A549 (cell line): ENCODE measurements around the gene HK1. TPM values are rescaled to one million over a fixed set of nuclear protein-coding genes. Genes with fewer than 3 reads are reported as not detected.

Experiments
- ATAC-seq, 2 experiments: fragments of 200-7000 bp in 1 of 2; fragments of >200 bp in 1 of 2; cut with Nextera tagmentation in 1 of 2; cut with Tn5 transposase in 1 of 2; 3 replicates each; pipeline versions ENCODE4 v1.8.0 to v1.9.1; 2018 to 2020; ENCODE audit warnings: mild to moderate bottlenecking in 1 of 2, moderate library complexity in 1 of 2
- CTCF ChIA-PET: fragments of 300-600 bp; sonication (Branson Sonifier 250); formaldehyde crosslinking; extraction: SDS; loops from one replicate; lab custom pipeline; 2021; ENCODE audit warnings: antibody characterized with exemption, inconsistent platforms; lab: Yijun Ruan, JAX
- POLR2A ChIA-PET: fragments of 350-600 bp; formaldehyde crosslinking; extraction: SDS; loops from one replicate; lab custom pipeline; 2021; ENCODE audit warnings: antibody characterized with exemption, inconsistent platforms; lab: Yijun Ruan, JAX
- DNase-seq, 2 experiments: peaks; one replicate each; pipeline versions ENCODE4 v3.0.0 to v3.0.0-alpha.2; 2011 to 2016; ENCODE audit warnings: low read depth in 1 of 2, low spot score in 1 of 2
- FAIRE-seq: peaks from 2 replicates; lab custom pipeline; 2011; peaks lifted over from hg19 to GRCh38; lab: Jason Lieb, UNC
- H3K27ac ChIP-seq, 2 experiments: fragments of >200 bp; sonication (Bioruptor Twin); formaldehyde crosslinking; 3 replicates each; pipeline ENCODE4 v1.5.1; 2016 to 2017
- H3K4me1 ChIP-seq: fragments of >200 bp; sonication (Bioruptor Twin); formaldehyde crosslinking; 3 replicates; pipeline ENCODE4 v1.6.1; 2016
- H3K4me2 ChIP-seq: fragments of >200 bp; sonication (Bioruptor Twin); formaldehyde crosslinking; 3 replicates; pipeline ENCODE4 v1.6.1; 2016
- H3K4me3 ChIP-seq: fragments of >200 bp; sonication (Bioruptor Twin); formaldehyde crosslinking; 3 replicates; pipeline ENCODE4 v1.5.1; 2016
- H3K9me3 ChIP-seq: fragments of >200 bp; sonication (Bioruptor Twin); formaldehyde crosslinking; 3 replicates; pipeline ENCODE4 v1.6.1; 2016
- BCL3 ChIP-seq: fragments of >200 bp; sonication (Bioruptor Twin); formaldehyde crosslinking; IDR thresholded peaks from 3 replicates; pipeline ENCODE4 v1.6.1; 2016
- CEBPB ChIP-seq, 2 experiments: fragments of >200 bp in 1 of 2; sonication (Bioruptor Twin) in 1 of 2; formaldehyde crosslinking in 1 of 2; IDR thresholded peaks; 2 replicates each; pipeline ENCODE4 v1.6.1; 2012 to 2016
- CHD4 ChIP-seq: fragments of 200-600 bp; sonication (generic); IDR thresholded peaks from 2 replicates; pipeline ENCODE4 v1.6.1; 2016; ENCODE audit warnings: antibody characterized with exemption, mild to moderate bottlenecking, borderline replicate concordance
- EHMT2 ChIP-seq: fragments of 200-600 bp; sonication (generic); IDR thresholded peaks from 2 replicates; pipeline ENCODE4 v1.6.1; 2016; ENCODE audit warnings: antibody characterized with exemption, low read depth, mild to moderate bottlenecking, moderate library complexity
- ELK1 ChIP-seq: fragments of 150-350 bp; IDR thresholded peaks from 2 replicates; pipeline ENCODE4 v1.6.1; 2014; ENCODE audit warnings: low read depth, mild to moderate bottlenecking, low read length
- FOXS1 ChIP-seq: fragments of 250-450 bp; sonication (Bioruptor Pico); IDR thresholded peaks from 2 replicates; pipeline ENCODE4 v1.5.0; 2020; ENCODE audit warnings: mild to moderate bottlenecking, moderate library complexity
- HDAC2 ChIP-seq: fragments of 200-600 bp; sonication (generic); IDR thresholded peaks from 2 replicates; pipeline ENCODE4 v1.6.1; 2016
- HES2 ChIP-seq: fragments of >200 bp; sonication (Bioruptor Twin); formaldehyde crosslinking; IDR thresholded peaks from 2 replicates; pipeline ENCODE4 v1.6.1; 2016
- HEYL ChIP-seq: fragments of 250-450 bp; sonication (Bioruptor Pico); IDR thresholded peaks from 2 replicates; pipeline ENCODE4 v1.8.0; 2021; ENCODE audit warnings: mild to moderate bottlenecking, moderate library complexity
- HOXA7 ChIP-seq: fragments of 250-450 bp; sonication (Bioruptor Pico); IDR thresholded peaks from 2 replicates; pipeline ENCODE4 v1.5.0; 2020; ENCODE audit warnings: mild to moderate bottlenecking, moderate library complexity
- JUN ChIP-seq, 2 experiments: fragments of >200 bp; sonication (Bioruptor Twin); formaldehyde crosslinking; IDR thresholded peaks; 2 replicates in 1 of 2; 3 replicates in 1 of 2; pipeline ENCODE4 v1.6.1; 2016 to 2017
- KDM1A ChIP-seq: fragments of 200-600 bp; sonication (generic); IDR thresholded peaks from 2 replicates; pipeline ENCODE4 v1.6.1; 2016; ENCODE audit warnings: low read depth, mild to moderate bottlenecking
- MAFK ChIP-seq: fragments of 450-650 bp; IDR thresholded peaks from 2 replicates; pipeline ENCODE4 v1.6.1; 2014; ENCODE audit not compliant: partially characterized antibody
- MAX ChIP-seq: IDR thresholded peaks from 2 replicates; pipeline ENCODE4 v1.6.1; 2012
- MAZ ChIP-seq: fragments of 150-350 bp; IDR thresholded peaks from 2 replicates; pipeline ENCODE4 v1.6.1; 2014; ENCODE audit warnings: antibody characterized with exemption, low read depth, low read length, borderline replicate concordance
- MYC ChIP-seq: IDR thresholded peaks from 2 replicates; pipeline ENCODE4 v1.6.1; 2012; ENCODE audit warnings: mild to moderate bottlenecking, inconsistent platforms, low read length, improper control_type of control experiment, borderline replicate concordance
- PBX3 ChIP-seq: IDR thresholded peaks from 2 replicates; pipeline ENCODE4 v1.6.1; 2012
- POLR2AphosphoS2 ChIP-seq: conservative IDR thresholded peaks from 2 replicates; pipeline ENCODE4 v1.6.1; 2012; ENCODE audit warnings: low read length, improper control_type of control experiment, inconsistent platforms
- RARB ChIP-seq: fragments of 250-450 bp; sonication (Bioruptor Pico); IDR thresholded peaks from 2 replicates; pipeline ENCODE4 v1.8.0; 2021; ENCODE audit warnings: mild to moderate bottlenecking, moderate library complexity
- RCOR1 ChIP-seq: fragments of 150-350 bp; IDR thresholded peaks from 2 replicates; pipeline ENCODE4 v1.6.1; 2014; ENCODE audit warnings: antibody characterized with exemption, low read length, low read depth
- RNF2 ChIP-seq: fragments of 200-600 bp; sonication (generic); IDR thresholded peaks from 2 replicates; pipeline ENCODE4 v1.6.1; 2016; ENCODE audit warnings: low read depth, mild to moderate bottlenecking, antibody characterized with exemption, moderate library complexity, borderline replicate concordance
- SMC3 ChIP-seq: fragments of >200 bp; sonication (Bioruptor Twin); formaldehyde crosslinking; IDR thresholded peaks from 3 replicates; pipeline ENCODE4 v1.6.1; 2018; ENCODE audit warnings: inconsistent platforms
- ZSCAN20 ChIP-seq: fragments of 250-450 bp; sonication (Bioruptor Pico); IDR thresholded peaks from 2 replicates; pipeline ENCODE4 v1.8.0; 2022; ENCODE audit warnings: mild to moderate bottlenecking, moderate library complexity
- WGBS: methylation state at CpG from one replicate; pipeline ENCODE4 v1.1.6; 2017; ENCODE audit errors: missing lambda C conversion rate; 5-methylcytosine and 5-hydroxymethylcytosine counted together
- polyA plus RNA-seq, 4 experiments: library from polyadenylated mRNA; depleted of rRNA in 3 of 4; stranded (reverse); fragments of >200 nt; fragmentation: RNase III in 1 of 4; extraction: RNeasy Plus Mini Kit Qiagen cat#74134 plus additional on column Dnase treatment in 1 of 4; gene quantifications; 2 replicates in 3 of 4; 3 replicates in 1 of 4; pipeline ENCODE4 v1.2.3, GENCODE V29; 2011 to 2017

HK1 gene
- polyA plus RNA-seq, 2 of the 4 experiments (the other 2 are of a cell fraction) = 17.3 to 58.9 TPM

- no peak for FAIRE-seq
- H3K4me1 ChIP-seq = peaks cover 20% of the 10 kb centered on the region
- TF ChIP-seq HDAC2 (no peak), MYC (no peak), MAFK (no peak)
- ChIA-PET CTCF (interaction anchor here (0.6 to 4.9 kb wide), 18 partner anchors 9 to 335 kb away, joined by 3 to 90 read pairs (median 5); partner anchors contain the start of gene TSPAN15), POLR2A (no interaction called here)
- H3K27ac ChIP-seq = peak overlapping the region; percentile 45 to 50
- ATAC-seq = peak; percentile 18 to 47; a peak in 3 of 6 replicates
- H3K4me3 ChIP-seq = no peak overlapping the region
- peak overlapping the region; percentile 20; the same call in 2 of the 3 replicates for H3K4me2 ChIP-seq
- H3K9me3 ChIP-seq = no peaks in the 10 kb centered on the region
- peak in 1 of 2 experiments; percentile 38 for DNase-seq
- 88% methylated on average over 4 of the region's 4 CpGs for WGBS
Measured at GRCh38 chr10:69426376-69426727, 148.1 kb downstream of the HK1 start.

GRCh38 chr10:69428165-69428564 is 149.9 kb downstream of the HK1 start:
- CTCF ChIA-PET = interaction anchor here (1.0 to 4.9 kb wide), 23 partner anchors 7 to 318 kb away, joined by 3 to 90 read pairs (median 7); partner anchors contain the start of genes TACR2 and TSPAN15
- H3K27ac ChIP-seq = peak overlapping the region in 1 of 2 experiments; percentile 54; a peak in 3 of 6 replicates
- H3K4me1 ChIP-seq = peaks cover 20% of the 10 kb centered on the region
- H3K4me2 ChIP-seq = no peak overlapping the region
- TF ChIP-seq RARB (CRISPR knock-in tag) (no peak), KDM1A (no peak), ZSCAN20 (no peak), BCL3 (no peak), ELK1 (no peak), SMC3 (no peak), RCOR1 (no peak), POLR2AphosphoS2 (no peak), RNF2 (no peak)
- TF ChIP-seq, all 56 proteins: peak for 0
- DNase-seq (no peak), FAIRE-seq (no peak), ATAC-seq (no peak)
- Histone ChIP-seq H3K4me3 (no peak overlapping the region), H3K9me3 (no peaks in the 10 kb centered on the region)
- POLR2A ChIA-PET = no interaction called here
- 91% methylated on average over 8 of the region's 8 CpGs for WGBS

- Histone ChIP-seq H3K4me2 (no peak overlapping the region), H3K9me3 (no peaks in the 10 kb centered on the region)
- 66% methylated on average over 2 of the region's 2 CpGs for WGBS
- TF ChIP-seq MAZ = no peak
- no peak for TF ChIP-seq KDM1A
- no peak for TF ChIP-seq CHD4
- TF ChIP-seq RARB (CRISPR knock-in tag) = no peak
- no peak for TF ChIP-seq FOXS1 (CRISPR knock-in tag)
- no peak for TF ChIP-seq CEBPB (IDR thresholded peaks at IDR 0.05)
- no peak for TF ChIP-seq RNF2
- no peak for TF ChIP-seq JUN (IDR thresholded peaks at IDR 0.05)
- no peak for TF ChIP-seq MAX
- TF ChIP-seq HES2 = no peak
- TF ChIP-seq HOXA7 = no peak
- TF ChIP-seq EHMT2 = no peak
- TF ChIP-seq POLR2AphosphoS2 = no peak
- no peak for TF ChIP-seq HEYL (CRISPR knock-in tag)
- no peak for TF ChIP-seq PBX3
- TF ChIP-seq, all 56 proteins: peak for 0
- FAIRE-seq = no peak
- DNase-seq = no peak
- H3K27ac ChIP-seq = peak overlapping the region in 1 of 2 experiments; percentile 27; a peak in 2 of 6 replicates
- CTCF ChIA-PET = interaction anchor here (3.6 to 3.9 kb wide), 2 partner anchors 8 to 74 kb away, joined by 22 read pairs; no protein-coding TSS in a partner anchor
- no peak overlapping the region for H3K4me3 ChIP-seq
- ATAC-seq = no peak
- POLR2A ChIA-PET = no interaction called here
- H3K4me1 ChIP-seq = peaks cover 20% of the 10 kb centered on the region
Measured at GRCh38 chr10:69434169-69434568, 155.9 kb downstream of the HK1 start.
